T-helper 1 cell treated with Interleukin-12 subunit alpha and Interleukin-12 subunit beta and Interleukin-4 antibody, amounts not matched to agents 30 μg/mL and 1 μg/mL, for 36 hours (primary cell): ENCODE results near the gene TRIM29.

Experiments
- H3K27ac Mint-ChIP-seq: one replicate; pipeline ENCODE4 v1.8.0; 2021; ENCODE audit warnings: mild to moderate bottlenecking, mixed read lengths
- H3K27me3 Mint-ChIP-seq: one replicate; pipeline ENCODE4 v1.8.0; 2021; ENCODE audit warnings: low read depth, mixed read lengths
- H3K36me3 Mint-ChIP-seq: one replicate; pipeline ENCODE4 v1.8.0; 2021; ENCODE audit warnings: low read depth, mixed read lengths
- H3K4me1 Mint-ChIP-seq: one replicate; pipeline ENCODE4 v1.8.0; 2021; ENCODE audit warnings: low read depth, mixed read lengths
- H3K4me3 Mint-ChIP-seq: one replicate; pipeline ENCODE4 v1.8.0; 2021; ENCODE audit warnings: mild to moderate bottlenecking, moderate library complexity, mixed read lengths
- H3K9me3 Mint-ChIP-seq: one replicate; pipeline ENCODE4 v1.8.0; 2021; ENCODE audit warnings: mixed read lengths

Gene TRIM29, protein sequence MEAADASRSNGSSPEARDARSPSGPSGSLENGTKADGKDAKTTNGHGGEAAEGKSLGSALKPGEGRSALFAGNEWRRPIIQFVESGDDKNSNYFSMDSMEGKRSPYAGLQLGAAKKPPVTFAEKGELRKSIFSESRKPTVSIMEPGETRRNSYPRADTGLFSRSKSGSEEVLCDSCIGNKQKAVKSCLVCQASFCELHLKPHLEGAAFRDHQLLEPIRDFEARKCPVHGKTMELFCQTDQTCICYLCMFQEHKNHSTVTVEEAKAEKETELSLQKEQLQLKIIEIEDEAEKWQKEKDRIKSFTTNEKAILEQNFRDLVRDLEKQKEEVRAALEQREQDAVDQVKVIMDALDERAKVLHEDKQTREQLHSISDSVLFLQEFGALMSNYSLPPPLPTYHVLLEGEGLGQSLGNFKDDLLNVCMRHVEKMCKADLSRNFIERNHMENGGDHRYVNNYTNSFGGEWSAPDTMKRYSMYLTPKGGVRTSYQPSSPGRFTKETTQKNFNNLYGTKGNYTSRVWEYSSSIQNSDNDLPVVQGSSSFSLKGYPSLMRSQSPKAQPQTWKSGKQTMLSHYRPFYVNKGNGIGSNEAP

DNA sequence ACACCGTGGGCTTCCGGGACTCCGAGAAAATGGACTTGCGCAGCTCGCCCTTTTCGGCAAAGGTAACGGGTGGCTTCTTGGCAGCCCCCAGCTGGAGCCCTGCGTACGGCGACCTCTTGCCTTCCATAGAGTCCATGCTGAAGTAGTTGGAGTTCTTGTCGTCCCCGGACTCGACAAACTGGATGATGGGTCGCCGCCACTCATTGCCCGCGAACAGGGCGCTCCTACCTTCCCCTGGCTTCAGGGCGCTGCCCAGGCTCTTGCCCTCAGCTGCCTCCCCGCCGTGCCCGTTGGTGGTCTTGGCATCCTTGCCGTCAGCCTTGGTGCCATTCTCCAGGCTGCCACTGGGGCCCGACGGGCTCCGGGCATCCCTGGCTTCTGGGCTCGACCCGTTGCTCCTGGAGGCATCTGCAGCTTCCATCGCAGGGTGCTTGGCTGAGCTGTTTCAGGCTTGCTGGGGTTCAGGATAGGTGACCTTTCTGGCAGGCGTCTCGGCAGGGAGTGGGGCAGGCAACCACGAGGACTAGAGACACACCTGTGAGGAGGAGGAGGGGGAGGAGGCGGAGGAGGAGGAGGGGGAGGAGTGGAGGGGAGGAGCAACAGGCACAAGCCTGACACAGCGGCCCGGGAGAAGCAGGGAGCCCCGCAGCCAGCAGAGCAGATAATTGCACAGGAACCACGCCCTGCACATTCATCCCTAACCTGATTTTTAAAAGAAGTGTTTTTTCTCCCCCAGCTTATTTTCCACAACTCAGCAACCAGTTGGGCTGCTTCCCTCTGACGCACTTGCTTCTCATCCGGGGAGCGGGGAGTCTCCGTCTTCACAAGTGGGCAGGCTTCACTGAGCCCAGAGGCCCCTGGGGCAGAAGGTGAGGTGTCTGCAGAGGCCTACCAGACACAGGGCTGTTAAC lies at the start of gene TRIM29:
TSS of gene TRIM29 (minus strand) at position 503 of the 911 bp plus-strand sequence. CDS start at position 421, 82 bp downstream.
- no peak within 1 kb of the TSS for H3K4me3 Mint-ChIP-seq
- peaks cover 5% of the 10 kb centered on the region for H3K27me3 Mint-ChIP-seq

GRCh38 chr11:120186774-120187591 lies 49.1 kb upstream of the TRIM29 start:
- Mint-ChIP-seq H3K9me3 (no peaks in the 10 kb centered on the region), H3K27me3 (peaks cover 18% of the 10 kb centered on the region), H3K27ac (no peak overlapping the region), H3K4me1 (no peaks in the 10 kb centered on the region), H3K36me3 (no peaks in the 10 kb centered on the region), H3K4me3 (no peak overlapping the region)

More for the DNA sequence above, at the start of gene TRIM29:
- no peaks in the 10 kb centered on the region for H3K4me1 Mint-ChIP-seq
- no peaks in the 10 kb centered on the region for H3K36me3 Mint-ChIP-seq
- H3K27ac Mint-ChIP-seq = no peak within 1 kb of the TSS
- H3K9me3 Mint-ChIP-seq = no peaks in the 10 kb centered on the region

- H3K4me1 Mint-ChIP-seq = no peaks in the 10 kb centered on the region
- no peak overlapping the region for H3K4me3 Mint-ChIP-seq
- H3K27ac Mint-ChIP-seq = no peak overlapping the region
- no peaks in the 10 kb centered on the region for H3K9me3 Mint-ChIP-seq
- peaks cover 18% of the 10 kb centered on the region for H3K27me3 Mint-ChIP-seq
- H3K36me3 Mint-ChIP-seq = no peaks in the 10 kb centered on the region
Measured at GRCh38 chr11:120186456-120186773, 48.5 kb upstream of the TRIM29 start.

DNA sequence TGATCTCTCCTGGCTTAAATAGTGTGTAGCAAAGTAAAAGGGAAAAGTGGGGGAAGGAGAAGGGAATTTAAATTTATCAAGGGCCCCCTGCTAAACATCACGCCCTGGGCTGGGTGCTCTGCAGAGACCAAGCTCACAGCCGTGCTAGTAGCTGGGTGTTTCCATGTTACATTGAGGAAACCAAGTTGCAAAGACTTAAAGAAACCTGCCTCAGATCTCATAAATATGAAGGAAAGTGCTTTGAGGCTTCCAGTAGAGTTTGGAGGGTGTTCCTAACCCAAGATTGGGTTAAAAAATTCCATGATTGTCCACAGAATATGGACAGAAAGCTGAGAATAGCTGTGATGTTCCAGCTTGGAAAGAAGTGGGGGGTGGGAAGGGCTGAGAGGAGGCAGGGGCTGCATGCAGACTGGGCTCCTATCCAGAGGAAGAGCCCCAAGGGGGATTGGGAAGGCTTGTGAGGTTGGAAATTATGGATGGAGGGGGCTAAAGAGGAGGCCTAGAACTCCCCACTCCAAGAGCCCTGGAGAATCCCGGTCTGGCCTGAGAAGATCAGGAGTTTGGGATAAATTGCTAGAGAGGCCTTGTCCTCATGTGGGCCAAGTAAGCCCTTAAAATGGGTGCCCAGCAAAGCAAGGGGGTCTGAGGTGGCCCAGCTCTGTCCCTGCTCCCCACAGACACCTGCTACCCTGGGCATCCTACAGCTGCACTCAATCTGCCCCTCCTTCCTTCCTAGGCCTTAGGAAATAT lies 48.0 kb upstream of the TRIM29 start:
- no peak overlapping the region for H3K27ac Mint-ChIP-seq

GRCh38 chr11:120184946-120185705 lies 47.2 kb upstream of the TRIM29 start:
- no peaks in the 10 kb centered on the region for H3K36me3 Mint-ChIP-seq
- peaks cover 18% of the 10 kb centered on the region for H3K27me3 Mint-ChIP-seq
- no peak overlapping the region for H3K4me3 Mint-ChIP-seq
- H3K4me1 Mint-ChIP-seq = no peaks in the 10 kb centered on the region
- no peak overlapping the region for H3K27ac Mint-ChIP-seq
- H3K9me3 Mint-ChIP-seq = no peaks in the 10 kb centered on the region

More for the DNA sequence above, 48.0 kb upstream of the TRIM29 start:
- Mint-ChIP-seq H3K27me3 (peaks cover 18% of the 10 kb centered on the region), H3K9me3 (no peaks in the 10 kb centered on the region), H3K4me1 (no peaks in the 10 kb centered on the region), H3K4me3 (no peak overlapping the region), H3K36me3 (no peaks in the 10 kb centered on the region)

GRCh38 chr11:120184371-120184945 lies 46.5 kb upstream of the TRIM29 start:
- Mint-ChIP-seq H3K27me3 (peaks cover 18% of the 10 kb centered on the region), H3K4me3 (no peak overlapping the region), H3K4me1 (no peaks in the 10 kb centered on the region), H3K36me3 (no peaks in the 10 kb centered on the region), H3K9me3 (no peaks in the 10 kb centered on the region), H3K27ac (no peak overlapping the region)

- no peaks in the 10 kb centered on the region for H3K4me1 Mint-ChIP-seq
- no peaks in the 10 kb centered on the region for H3K36me3 Mint-ChIP-seq
- H3K27ac Mint-ChIP-seq = no peak overlapping the region
- H3K4me3 Mint-ChIP-seq = no peak overlapping the region
- H3K27me3 Mint-ChIP-seq = peaks cover 18% of the 10 kb centered on the region
- H3K9me3 Mint-ChIP-seq = no peaks in the 10 kb centered on the region
Measured at GRCh38 chr11:120183701-120184141, 45.8 kb upstream of the TRIM29 start.

GRCh38 chr11:120182790-120183491 lies 45.0 kb upstream of the TRIM29 start:
- Mint-ChIP-seq H3K9me3 (no peaks in the 10 kb centered on the region), H3K36me3 (no peaks in the 10 kb centered on the region), H3K27me3 (peaks cover 18% of the 10 kb centered on the region), H3K4me1 (no peaks in the 10 kb centered on the region), H3K27ac (no peak overlapping the region), H3K4me3 (no peak overlapping the region)

- Mint-ChIP-seq H3K36me3 (no peaks in the 10 kb centered on the region), H3K27me3 (peaks cover 16% of the 10 kb centered on the region), H3K9me3 (no peaks in the 10 kb centered on the region), H3K4me1 (no peaks in the 10 kb centered on the region), H3K4me3 (no peak overlapping the region), H3K27ac (no peak overlapping the region)
Measured at GRCh38 chr11:120182372-120182771, 44.5 kb upstream of the TRIM29 start.

DNA sequence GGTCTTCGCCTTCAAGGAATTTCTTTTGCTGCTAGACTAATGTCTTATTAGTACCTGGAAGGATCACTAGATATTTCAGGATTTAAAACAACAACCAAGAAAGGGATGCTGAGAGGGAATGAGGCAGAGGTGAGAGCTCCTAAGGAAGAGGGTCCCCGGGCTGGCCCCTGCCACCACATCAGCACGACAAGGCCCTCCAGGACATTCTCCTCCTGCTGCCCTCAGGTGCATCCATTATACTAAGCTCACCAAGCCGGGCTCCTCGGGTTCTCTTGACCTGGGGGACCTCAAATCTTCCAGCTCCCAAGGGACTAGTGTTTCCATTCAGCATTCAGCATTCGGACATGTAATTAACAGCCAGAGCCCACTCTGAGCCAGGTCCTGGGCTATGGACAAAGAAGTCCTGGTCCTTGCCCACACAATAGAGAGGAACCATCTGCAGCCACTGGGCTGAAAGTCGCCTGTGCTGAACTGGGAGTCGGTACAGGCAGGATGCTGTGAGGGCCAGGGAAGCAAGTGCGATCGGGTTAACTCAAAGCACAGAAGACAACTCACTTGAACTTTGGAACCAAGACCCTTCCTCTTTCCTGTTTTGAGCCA lies 43.6 kb upstream of the TRIM29 start:
- Mint-ChIP-seq H3K36me3 (no peaks in the 10 kb centered on the region), H3K4me3 (no peak overlapping the region), H3K4me1 (no peaks in the 10 kb centered on the region), H3K27me3 (peaks cover 12% of the 10 kb centered on the region), H3K27ac (no peak overlapping the region), H3K9me3 (no peaks in the 10 kb centered on the region)

DNA sequence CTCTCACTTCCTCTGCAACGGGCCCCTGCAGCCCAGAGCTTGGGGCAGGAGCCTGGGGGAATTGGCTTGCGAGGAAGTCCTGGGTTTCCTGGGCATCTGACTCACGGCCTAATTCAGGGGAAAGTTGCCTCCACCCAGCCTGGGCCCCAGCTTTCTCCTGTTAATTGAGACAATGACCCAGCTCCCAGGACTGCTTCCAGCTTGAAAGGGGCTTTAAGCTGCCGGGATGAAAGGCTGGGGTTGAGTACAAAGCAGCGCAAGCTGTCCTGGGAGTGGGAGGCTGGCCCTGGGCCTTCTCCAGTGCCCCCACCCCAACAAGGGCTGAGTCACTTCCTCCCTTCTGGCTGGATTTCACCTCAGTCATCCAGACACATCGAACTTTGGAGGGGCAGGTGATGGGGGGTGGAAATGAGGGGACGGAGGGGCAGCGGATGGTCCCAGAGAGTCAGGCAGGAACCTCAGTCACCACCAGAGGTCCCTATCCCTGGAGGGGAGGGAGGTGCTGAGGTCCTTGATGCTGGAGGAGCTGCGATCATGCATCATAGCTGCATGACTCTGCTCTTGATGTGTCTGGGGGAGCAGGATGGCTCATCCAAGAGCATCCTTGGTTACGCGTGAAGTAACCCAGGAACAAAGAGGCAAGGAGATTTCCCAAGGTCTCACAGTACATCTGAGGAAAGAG lies 42.8 kb upstream of the TRIM29 start:
- no peaks in the 10 kb centered on the region for H3K4me1 Mint-ChIP-seq
- peaks cover 13% of the 10 kb centered on the region for H3K27me3 Mint-ChIP-seq
- H3K9me3 Mint-ChIP-seq = no peaks in the 10 kb centered on the region
- no peaks in the 10 kb centered on the region for H3K36me3 Mint-ChIP-seq
- H3K4me3 Mint-ChIP-seq = no peak overlapping the region
- no peak overlapping the region for H3K27ac Mint-ChIP-seq
